GM12878 (cell line): ENCODE results near the gene CCND2. TPM values are rescaled to one million over a fixed set of nuclear protein-coding genes. Genes with fewer than 3 reads are reported as not detected.

Experiments
- BMI1 ChIP-seq: fragments of 450-650 bp; IDR thresholded peaks from 2 replicates; pipeline ENCODE4 v1.6.1; 2016; ENCODE audit warnings: mild to moderate bottlenecking, moderate library complexity, borderline replicate concordance
- CBX3 ChIP-seq: fragments of 200-600 bp; sonication (generic); IDR thresholded peaks from 2 replicates; pipeline ENCODE4 v1.6.1; 2016; ENCODE audit warnings: low read depth, borderline replicate concordance
- IKZF2 ChIP-seq, 2 experiments: fragments of 450-650 bp; IDR thresholded peaks; 2 replicates each; pipeline ENCODE4 v1.6.1; 2017; ENCODE audit warnings: mild to moderate bottlenecking in 2 of 2, moderate library complexity in 2 of 2
- IRF4 ChIP-seq: IDR thresholded peaks from 2 replicates; pipeline ENCODE4 v1.6.1; 2011; ENCODE audit warnings: low read depth, low read length
- NFYA ChIP-seq: IDR thresholded peaks from 2 replicates; pipeline ENCODE4 v1.6.1; 2011; ENCODE audit warnings: low read depth, mild to moderate bottlenecking, low read length, improper control_type of control experiment, borderline replicate concordance
- NR2C2 ChIP-seq: IDR thresholded peaks from 2 replicates; pipeline ENCODE4 v1.6.1; 2011; ENCODE audit warnings: borderline replicate concordance, low read depth; ENCODE audit not compliant: control insufficient read depth, insufficient read length
- PAX5 ChIP-seq: IDR thresholded peaks from 2 replicates; pipeline ENCODE4 v1.6.1; 2011; ENCODE audit warnings: low read depth, low read length, borderline replicate concordance
- PML ChIP-seq: IDR thresholded peaks from 2 replicates; pipeline ENCODE4 v1.6.1; 2012; ENCODE audit warnings: low read length, inconsistent platforms
- POLR2AphosphoS5 ChIP-seq: IDR thresholded peaks from 2 replicates; pipeline ENCODE4 v1.6.1; 2011; ENCODE audit warnings: mild to moderate bottlenecking, low read length, inconsistent platforms
- RUNX3 ChIP-seq: IDR thresholded peaks from 2 replicates; pipeline ENCODE4 v1.6.1; 2012; ENCODE audit warnings: low read length, inconsistent platforms
- SPI1 ChIP-seq: IDR thresholded peaks from 2 replicates; pipeline ENCODE4 v1.6.1; 2011; ENCODE audit warnings: low read depth, mild to moderate bottlenecking, low read length, moderate library complexity, borderline replicate concordance; ENCODE audit not compliant: insufficient read depth
- ZNF274 ChIP-seq: IDR thresholded peaks from one replicate; pipeline ENCODE4 v1.8.0; 2011; ENCODE audit not compliant: insufficient read length, insufficient read depth
- polyA plus RNA-seq, 11 experiments: library from polyadenylated mRNA; depleted of rRNA in 4 of 11; unstranded in 6 of 11; stranded (reverse) in 5 of 11; fragments of >200 nt; fragmentation: Nextera tagmentation in 4 of 11; fragmentation: Illumina TruSeq in 1 of 11; extraction: Ambion mirVana in 4 of 11; extraction: Trizol in 1 of 11; gene quantifications; 1 replicate in 1 of 11; 2 replicates in 10 of 11; pipeline versions ENCODE4 v1.2.1 to v1.2.3, GENCODE V29; 2011 to 2016; ENCODE audit warnings: inconsistent platforms in 2 of 11, missing spikeins in 2 of 11, low read depth in 1 of 11
- total RNA-seq, 4 experiments: library from RNA; depleted of rRNA in 3 of 4; stranded (reverse); fragments of >200 nt in 3 of 4; fragmentation: Illumina TruSeq in 1 of 4; extraction: Trizol in 1 of 4; gene quantifications; 2 replicates each; pipeline versions ENCODE4 v1.2.1 to v1.2.3, GENCODE V29; 2013 to 2021
- TF ChIP-seq, protein P1 (sequence below): IDR thresholded peaks from 2 replicates; pipeline ENCODE4 v1.6.1; 2011; ENCODE audit warnings: low read depth, low read length, improper control_type of control experiment, borderline replicate concordance
- TF ChIP-seq, protein P2 (sequence below): fragments of 450-650 bp; IDR thresholded peaks from 2 replicates; pipeline ENCODE4 v1.6.1; 2017; ENCODE audit warnings: low read depth, mild to moderate bottlenecking, moderate library complexity
- TF ChIP-seq, protein P3 (sequence below): fragments of 450-650 bp; IDR thresholded peaks from 2 replicates; pipeline ENCODE4 v1.6.1; 2018; ENCODE audit warnings: borderline replicate concordance, mild to moderate bottlenecking; ENCODE audit not compliant: partially characterized antibody

Gene CCND2
- total and polyA plus RNA-seq, 10 of the 15 experiments (the other 5 are each of a cell fraction or from before 2014, with no cell fraction given) = 30.1 to 263 (median 152) TPM

DNA sequence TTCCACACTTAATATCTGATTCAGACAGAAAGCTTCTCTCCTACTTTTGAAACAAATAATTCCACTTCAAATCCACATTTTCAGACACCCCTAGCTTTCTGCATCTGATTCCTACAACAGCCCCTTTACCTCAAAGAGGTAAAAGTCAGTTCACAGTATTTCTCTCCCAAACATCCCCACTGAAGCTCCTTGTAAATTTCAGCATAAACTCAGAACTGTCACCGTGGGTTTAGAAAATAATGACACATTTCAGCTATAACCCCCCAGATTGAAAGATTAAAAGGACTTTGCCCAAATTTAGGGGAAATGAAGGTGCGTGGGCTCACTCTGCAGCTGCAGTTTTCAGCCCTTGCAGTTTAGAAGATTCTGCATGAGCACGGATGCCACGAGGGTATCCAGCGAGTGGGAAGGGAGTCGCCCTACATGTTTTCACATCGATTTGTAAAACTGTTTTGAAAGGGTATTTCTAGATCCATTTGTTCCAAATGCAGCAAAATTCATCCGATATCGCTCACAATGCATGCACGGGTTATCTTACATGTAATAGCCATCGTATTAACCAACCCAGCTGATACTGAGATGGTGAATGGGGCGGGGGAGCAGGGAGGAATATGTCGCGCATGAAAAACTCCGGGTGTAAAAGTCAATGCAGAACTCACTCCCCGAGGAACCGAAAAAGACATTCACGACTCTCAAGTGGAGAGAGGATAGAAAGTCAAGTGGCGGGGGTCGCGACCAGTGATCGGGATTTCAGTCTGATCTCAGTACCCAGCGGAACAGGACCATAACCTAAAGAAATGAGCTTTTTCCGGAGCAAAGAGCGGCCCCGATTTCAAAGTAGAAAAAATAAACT is 5.0 kb upstream of the CCND2 start (continued):
- TF ChIP-seq, protein P1, sequence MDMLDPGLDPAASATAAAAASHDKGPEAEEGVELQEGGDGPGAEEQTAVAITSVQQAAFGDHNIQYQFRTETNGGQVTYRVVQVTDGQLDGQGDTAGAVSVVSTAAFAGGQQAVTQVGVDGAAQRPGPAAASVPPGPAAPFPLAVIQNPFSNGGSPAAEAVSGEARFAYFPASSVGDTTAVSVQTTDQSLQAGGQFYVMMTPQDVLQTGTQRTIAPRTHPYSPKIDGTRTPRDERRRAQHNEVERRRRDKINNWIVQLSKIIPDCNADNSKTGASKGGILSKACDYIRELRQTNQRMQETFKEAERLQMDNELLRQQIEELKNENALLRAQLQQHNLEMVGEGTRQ = no peak
- TF ChIP-seq POLR2AphosphoS5 (peak; percentile 75), PAX5 (peak; percentile 49; the same call in 1 of the 2 replicates), NFYA (no peak), ZNF274 (no peak), IKZF2 (IDR thresholded peaks at IDR 0.05) (peak in 1 of 2 experiments; percentile 23; a peak in 1 of 4 replicates), CBX3 (no peak), SPI1 (peak; percentile 12; the same call in 1 of the 2 replicates), RUNX3 (no peak), IRF4 (no peak), NR2C2 (no peak), BMI1 (no peak), PML (peak; percentile 38; the same call in 1 of the 2 replicates)
- TF ChIP-seq, protein P2, sequence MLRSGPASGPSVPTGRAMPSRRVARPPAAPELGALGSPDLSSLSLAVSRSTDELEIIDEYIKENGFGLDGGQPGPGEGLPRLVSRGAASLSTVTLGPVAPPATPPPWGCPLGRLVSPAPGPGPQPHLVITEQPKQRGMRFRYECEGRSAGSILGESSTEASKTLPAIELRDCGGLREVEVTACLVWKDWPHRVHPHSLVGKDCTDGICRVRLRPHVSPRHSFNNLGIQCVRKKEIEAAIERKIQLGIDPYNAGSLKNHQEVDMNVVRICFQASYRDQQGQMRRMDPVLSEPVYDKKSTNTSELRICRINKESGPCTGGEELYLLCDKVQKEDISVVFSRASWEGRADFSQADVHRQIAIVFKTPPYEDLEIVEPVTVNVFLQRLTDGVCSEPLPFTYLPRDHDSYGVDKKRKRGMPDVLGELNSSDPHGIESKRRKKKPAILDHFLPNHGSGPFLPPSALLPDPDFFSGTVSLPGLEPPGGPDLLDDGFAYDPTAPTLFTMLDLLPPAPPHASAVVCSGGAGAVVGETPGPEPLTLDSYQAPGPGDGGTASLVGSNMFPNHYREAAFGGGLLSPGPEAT = 0 out of 2 replicates have a peak, but pooled peaks have one; percentile 22
- TF ChIP-seq, protein P3, sequence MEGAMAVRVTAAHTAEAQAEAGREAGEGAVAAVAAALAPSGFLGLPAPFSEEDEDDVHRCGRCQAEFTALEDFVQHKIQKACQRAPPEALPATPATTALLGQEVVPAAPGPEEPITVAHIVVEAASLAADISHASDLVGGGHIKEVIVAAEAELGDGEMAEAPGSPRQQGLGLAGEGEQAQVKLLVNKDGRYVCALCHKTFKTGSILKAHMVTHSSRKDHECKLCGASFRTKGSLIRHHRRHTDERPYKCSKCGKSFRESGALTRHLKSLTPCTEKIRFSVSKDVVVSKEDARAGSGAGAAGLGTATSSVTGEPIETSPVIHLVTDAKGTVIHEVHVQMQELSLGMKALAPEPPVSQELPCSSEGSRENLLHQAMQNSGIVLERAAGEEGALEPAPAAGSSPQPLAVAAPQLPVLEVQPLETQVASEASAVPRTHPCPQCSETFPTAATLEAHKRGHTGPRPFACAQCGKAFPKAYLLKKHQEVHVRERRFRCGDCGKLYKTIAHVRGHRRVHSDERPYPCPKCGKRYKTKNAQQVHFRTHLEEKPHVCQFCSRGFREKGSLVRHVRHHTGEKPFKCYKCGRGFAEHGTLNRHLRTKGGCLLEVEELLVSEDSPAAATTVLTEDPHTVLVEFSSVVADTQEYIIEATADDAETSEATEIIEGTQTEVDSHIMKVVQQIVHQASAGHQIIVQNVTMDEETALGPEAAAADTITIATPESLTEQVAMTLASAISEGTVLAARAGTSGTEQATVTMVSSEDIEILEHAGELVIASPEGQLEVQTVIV = no peak
